Measurements from ENCODE around the gene BAIAP2L2. TPM values are rescaled to one million over a fixed set of nuclear protein-coding genes. Genes with fewer than 3 reads are reported as not detected.
A peak's percentile ranks its signal among the peaks of the same experiment; 100 is the strongest.

Gene BAIAP2L2
- total and polyA plus RNA-seq, 7 donors: 0.23 to 5.1 (median 0.55) TPM; not detected in 1

DNA sequence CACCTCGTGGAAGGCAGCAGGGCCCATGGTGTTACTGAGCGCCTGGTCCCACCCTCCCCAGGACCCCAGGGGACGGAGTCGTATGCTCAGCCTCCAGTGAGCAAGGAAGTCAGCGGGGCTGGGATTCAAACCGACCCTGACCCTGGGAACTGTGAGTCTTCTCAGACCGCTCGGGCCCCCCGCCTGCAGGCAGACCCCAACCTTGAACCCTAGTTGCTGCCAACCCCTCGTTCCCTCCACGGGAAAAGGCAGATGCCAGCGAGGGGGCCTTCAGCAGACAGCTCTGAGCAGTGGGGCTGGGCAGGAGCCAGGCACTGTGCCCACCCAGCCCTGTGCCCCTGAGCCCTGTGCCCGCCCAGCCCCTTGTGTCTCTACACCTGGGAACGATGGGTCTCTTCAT, 32.9 kb downstream of the BAIAP2L2 start:
- H3K27me3 ChIP-seq (ENCODE audit: insufficient read depth in 3 of 3, low read length in 2 of 3): peaks cover 0 to 12% (median 3%) of the 10 kb centered on the region in 3 donors
- H3K9me3 ChIP-seq: no peaks in the 10 kb centered on the region
- intact Hi-C loops (cut with DNase I): no loop called here
- H3K4me3 ChIP-seq: no peak overlapping the region
- peaks cover 18% of the 10 kb centered on the region for H3K4me1 ChIP-seq
- WGBS, 3 donors: 68 to 80% (median 70%) methylated on average over 12 to 14 of the region's 14 CpGs
- H3K36me3 ChIP-seq (ENCODE audit: insufficient read depth in 1 of 2, low read depth in 1 of 2): peaks cover 0 to 28% of the 10 kb centered on the region in 2 donors
- ATAC-seq (no peak), DNase-seq (no peak)
- H3K27ac ChIP-seq: no peak overlapping the region
- TF ChIP-seq, protein P1, sequence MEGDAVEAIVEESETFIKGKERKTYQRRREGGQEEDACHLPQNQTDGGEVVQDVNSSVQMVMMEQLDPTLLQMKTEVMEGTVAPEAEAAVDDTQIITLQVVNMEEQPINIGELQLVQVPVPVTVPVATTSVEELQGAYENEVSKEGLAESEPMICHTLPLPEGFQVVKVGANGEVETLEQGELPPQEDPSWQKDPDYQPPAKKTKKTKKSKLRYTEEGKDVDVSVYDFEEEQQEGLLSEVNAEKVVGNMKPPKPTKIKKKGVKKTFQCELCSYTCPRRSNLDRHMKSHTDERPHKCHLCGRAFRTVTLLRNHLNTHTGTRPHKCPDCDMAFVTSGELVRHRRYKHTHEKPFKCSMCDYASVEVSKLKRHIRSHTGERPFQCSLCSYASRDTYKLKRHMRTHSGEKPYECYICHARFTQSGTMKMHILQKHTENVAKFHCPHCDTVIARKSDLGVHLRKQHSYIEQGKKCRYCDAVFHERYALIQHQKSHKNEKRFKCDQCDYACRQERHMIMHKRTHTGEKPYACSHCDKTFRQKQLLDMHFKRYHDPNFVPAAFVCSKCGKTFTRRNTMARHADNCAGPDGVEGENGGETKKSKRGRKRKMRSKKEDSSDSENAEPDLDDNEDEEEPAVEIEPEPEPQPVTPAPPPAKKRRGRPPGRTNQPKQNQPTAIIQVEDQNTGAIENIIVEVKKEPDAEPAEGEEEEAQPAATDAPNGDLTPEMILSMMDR (IDR thresholded peaks at IDR 0.05): no peak

DNA sequence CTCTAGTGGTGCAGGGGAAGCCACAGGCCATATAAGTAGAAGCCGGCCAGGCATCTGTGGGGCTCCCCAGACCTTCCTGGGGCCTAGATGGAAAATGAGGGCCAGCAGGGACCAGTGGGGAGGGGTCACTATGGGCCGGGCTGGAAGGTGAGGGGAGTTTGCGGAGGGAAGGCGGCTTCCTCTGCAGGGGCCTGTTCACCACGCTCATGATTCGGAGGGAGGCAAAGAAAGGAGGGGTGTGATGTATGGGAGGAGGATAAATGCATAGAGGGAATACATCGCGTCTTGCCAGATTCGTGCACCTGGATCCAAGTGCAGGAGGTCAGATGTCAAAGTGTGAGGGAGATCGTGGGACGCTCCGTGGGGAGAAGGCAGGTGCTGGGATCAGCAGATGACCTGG, 33.4 kb downstream of the BAIAP2L2 start:
- H3K4me3 ChIP-seq: no peak overlapping the region
- H3K9me3 ChIP-seq: no peaks in the 10 kb centered on the region
- peaks cover 13% of the 10 kb centered on the region for H3K4me1 ChIP-seq
- intact Hi-C loops (cut with DNase I): no loop called here
- peaks cover 0 to 32% of the 10 kb centered on the region in 2 donors for H3K36me3 ChIP-seq (ENCODE audit: insufficient read depth in 1 of 2, low read depth in 1 of 2)
- no peak for ATAC-seq
- no peak for DNase-seq
- H3K27me3 ChIP-seq (ENCODE audit: insufficient read depth in 3 of 3, low read length in 2 of 3): peaks cover 0 to 7% (median 3%) of the 10 kb centered on the region in 3 donors
- TF ChIP-seq, protein P1 (IDR thresholded peaks at IDR 0.05): no peak
- WGBS, 3 donors: 72 to 79% (median 77%) methylated on average over 12 of the region's 12 CpGs
- H3K27ac ChIP-seq: no peak overlapping the region

- DNase-seq (peak in 1 of 2 donors; percentile 7), ATAC-seq (no peak)
- no peaks in the 10 kb centered on the region for H3K9me3 ChIP-seq
- H3K4me1 ChIP-seq: peaks cover 5% of the 10 kb centered on the region
- intact Hi-C loops (cut with DNase I): no loop called here
- no peak overlapping the region for H3K4me3 ChIP-seq
- no peak overlapping the region for H3K27ac ChIP-seq
- TF ChIP-seq, protein P1 (IDR thresholded peaks at IDR 0.05): no peak
- H3K36me3 ChIP-seq (ENCODE audit: insufficient read depth in 1 of 2, low read depth in 1 of 2): peaks cover 0 to 41% of the 10 kb centered on the region in 2 donors
- 89 to 91% (median 89%) methylated on average over 11 to 13 of the region's 13 CpGs for WGBS, 3 donors
- no peaks in the 10 kb centered on the region for H3K27me3 ChIP-seq (ENCODE audit: insufficient read depth in 3 of 3, low read length in 2 of 3)
These were observed 34.5 kb downstream of the BAIAP2L2 start for GRCh38 chr22:38075961-38076360.

DNA sequence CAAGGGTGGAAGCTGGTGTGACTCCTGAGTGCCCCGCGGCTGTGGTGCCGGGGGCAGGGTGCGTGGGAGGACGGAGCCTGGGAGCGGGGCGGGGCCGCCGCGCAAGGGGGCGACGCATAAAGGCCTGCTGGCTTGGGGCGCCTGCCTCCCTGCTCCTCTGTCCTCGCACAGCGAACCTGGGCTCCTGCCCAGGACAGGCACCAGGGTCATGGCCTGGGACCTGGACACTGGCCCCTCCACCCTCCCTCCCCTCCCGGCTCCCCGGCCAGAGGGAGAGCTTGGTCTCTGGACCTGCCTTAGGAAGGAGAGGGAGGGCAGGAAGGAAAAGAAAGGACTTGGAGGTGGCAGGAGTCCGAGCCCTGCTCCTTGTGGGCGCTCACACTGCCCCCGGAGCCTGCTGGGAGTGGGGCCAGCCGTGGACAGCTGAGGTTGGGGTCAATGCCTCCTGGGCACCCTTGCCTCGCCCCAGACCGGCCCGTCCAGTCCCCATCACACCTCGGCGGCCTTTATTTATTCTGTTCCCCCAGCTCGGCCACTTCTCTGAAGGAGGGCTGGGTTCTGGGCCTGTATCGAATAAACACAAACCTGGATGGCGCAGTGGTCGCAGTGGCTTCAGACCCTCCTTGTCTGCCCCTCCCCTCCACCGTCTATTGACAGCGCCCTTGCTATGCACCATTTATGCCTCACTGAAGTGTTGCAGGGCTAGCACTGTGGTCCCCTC, 35.2 kb downstream of the BAIAP2L2 start:
- H3K27ac ChIP-seq: no peak overlapping the region
- peaks cover 8% of the 10 kb centered on the region for H3K4me1 ChIP-seq
- intact Hi-C loops (cut with DNase I): no loop called here
- H3K4me3 ChIP-seq: no peak overlapping the region
- ATAC-seq: no peak
- peaks cover 0 to 41% of the 10 kb centered on the region in 2 donors for H3K36me3 ChIP-seq (ENCODE audit: insufficient read depth in 1 of 2, low read depth in 1 of 2)
- H3K27me3 ChIP-seq (ENCODE audit: insufficient read depth in 3 of 3, low read length in 2 of 3): no peaks in the 10 kb centered on the region
- DNase-seq: peak in 1 of 2 donors; percentile 11
- TF ChIP-seq, protein P1 (IDR thresholded peaks at IDR 0.05): no peak
- no peaks in the 10 kb centered on the region for H3K9me3 ChIP-seq
- 85 to 95% (median 92%) methylated on average over 27 to 32 of the region's 32 CpGs for WGBS, 3 donors
